ENCODE measurements around the gene ANKRD34A.

Gene ANKRD34A

DNA sequence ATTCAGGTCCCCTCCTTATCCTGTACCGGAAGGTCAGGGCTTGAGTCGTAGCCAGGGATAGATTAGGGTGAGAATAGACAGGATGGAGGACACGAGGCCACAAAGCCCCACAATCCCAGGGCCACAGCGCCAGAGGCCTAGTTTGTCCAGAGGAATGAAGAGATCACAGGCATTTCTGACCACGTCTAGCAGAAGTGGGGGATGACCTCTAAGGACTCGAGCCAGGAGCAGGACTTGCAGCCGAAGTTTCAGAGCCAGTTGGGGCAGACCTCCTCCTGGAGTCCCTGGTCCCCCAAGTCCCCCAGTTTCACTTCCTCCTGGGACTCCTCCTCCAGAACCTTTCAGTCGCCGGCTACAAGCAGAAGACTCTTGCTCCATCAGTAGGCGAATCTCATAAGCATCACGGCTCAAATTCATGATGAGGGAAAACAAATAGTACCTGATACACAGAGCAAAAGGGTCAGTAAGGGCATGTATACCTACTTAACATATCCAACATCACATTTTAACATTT lies 52.2 kb downstream of the ANKRD34A start:
- in situ Hi-C loops (cut with MboI; ENCODE audit: low sequenced_read_pairs), result no loop called here
